ENCODE results near the gene CYP26A1. TPM values are rescaled to one million over a fixed set of nuclear protein-coding genes. Genes with fewer than 3 reads are reported as not detected.

CYP26A1 gene
- total and polyA plus RNA-seq, 4 donors, result 0.08 to 1.4 (median 0.29) TPM; not detected in 1

DNA sequence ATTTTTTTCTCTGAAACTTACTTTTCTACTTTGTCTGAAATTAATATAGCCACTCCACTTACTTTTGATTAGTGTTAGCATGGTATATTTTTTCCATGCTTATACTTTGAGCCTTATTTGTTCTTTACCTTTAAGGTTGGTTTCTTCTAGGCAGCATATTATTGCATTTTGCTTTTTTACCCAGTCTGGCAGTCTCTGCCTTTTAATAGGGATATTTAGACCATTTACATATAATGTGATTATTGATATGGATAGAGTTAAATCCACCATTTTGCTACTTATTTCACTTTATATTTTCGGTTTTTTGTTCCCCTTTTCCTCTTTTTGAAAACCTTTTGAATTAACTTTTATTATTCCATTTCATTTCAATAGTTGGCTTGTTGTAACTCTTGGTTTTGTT is 30.3 kb downstream of the CYP26A1 start:
- no peaks in the 10 kb centered on the region for H3K9me3 ChIP-seq (ENCODE audit: control insufficient read depth in 4 of 4, low read length in 3 of 4)
- no peaks in the 10 kb centered on the region for H3K27me3 ChIP-seq (ENCODE audit: control insufficient read depth in 4 of 4, insufficient read depth in 4 of 4, low read length in 3 of 4)
- H3K4me3 ChIP-seq (ENCODE audit: low read depth in 1 of 3, low read length in 3 of 3), result no peak overlapping the region
- WGBS, result 82% methylated on average over 1 of the region's 1 CpG
- TF ChIP-seq, protein P1, sequence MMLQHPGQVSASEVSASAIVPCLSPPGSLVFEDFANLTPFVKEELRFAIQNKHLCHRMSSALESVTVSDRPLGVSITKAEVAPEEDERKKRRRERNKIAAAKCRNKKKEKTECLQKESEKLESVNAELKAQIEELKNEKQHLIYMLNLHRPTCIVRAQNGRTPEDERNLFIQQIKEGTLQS (IDR thresholded peaks at IDR 0.05), result no peak
- TF ChIP-seq RAD21 (IDR thresholded peaks at IDR 0.05) (no peak), HNF4A (conservative IDR thresholded peaks at IDR 0.05) (no peak), SP1 (IDR thresholded peaks at IDR 0.05) (no peak), YY1 (IDR thresholded peaks at IDR 0.05) (no peak), FOXA1 (IDR thresholded peaks at IDR 0.05) (no peak), HNF4G (IDR thresholded peaks at IDR 0.05) (no peak), GABPA (IDR thresholded peaks at IDR 0.05 in 1 of 2, conservative IDR thresholded peaks at IDR 0.05 in 1 of 2) (no peak), EGR1 (IDR thresholded peaks at IDR 0.05; ENCODE audit: low read depth in 2 of 2) (no peak), NR2F2 (IDR thresholded peaks at IDR 0.05) (no peak), TAF1 (conservative IDR thresholded peaks at IDR 0.05) (no peak), JUND (IDR thresholded peaks at IDR 0.05) (no peak), FOXA2 (IDR thresholded peaks at IDR 0.05) (no peak), RXRA (IDR thresholded peaks at IDR 0.05) (no peak)
- TF ChIP-seq, protein P2, sequence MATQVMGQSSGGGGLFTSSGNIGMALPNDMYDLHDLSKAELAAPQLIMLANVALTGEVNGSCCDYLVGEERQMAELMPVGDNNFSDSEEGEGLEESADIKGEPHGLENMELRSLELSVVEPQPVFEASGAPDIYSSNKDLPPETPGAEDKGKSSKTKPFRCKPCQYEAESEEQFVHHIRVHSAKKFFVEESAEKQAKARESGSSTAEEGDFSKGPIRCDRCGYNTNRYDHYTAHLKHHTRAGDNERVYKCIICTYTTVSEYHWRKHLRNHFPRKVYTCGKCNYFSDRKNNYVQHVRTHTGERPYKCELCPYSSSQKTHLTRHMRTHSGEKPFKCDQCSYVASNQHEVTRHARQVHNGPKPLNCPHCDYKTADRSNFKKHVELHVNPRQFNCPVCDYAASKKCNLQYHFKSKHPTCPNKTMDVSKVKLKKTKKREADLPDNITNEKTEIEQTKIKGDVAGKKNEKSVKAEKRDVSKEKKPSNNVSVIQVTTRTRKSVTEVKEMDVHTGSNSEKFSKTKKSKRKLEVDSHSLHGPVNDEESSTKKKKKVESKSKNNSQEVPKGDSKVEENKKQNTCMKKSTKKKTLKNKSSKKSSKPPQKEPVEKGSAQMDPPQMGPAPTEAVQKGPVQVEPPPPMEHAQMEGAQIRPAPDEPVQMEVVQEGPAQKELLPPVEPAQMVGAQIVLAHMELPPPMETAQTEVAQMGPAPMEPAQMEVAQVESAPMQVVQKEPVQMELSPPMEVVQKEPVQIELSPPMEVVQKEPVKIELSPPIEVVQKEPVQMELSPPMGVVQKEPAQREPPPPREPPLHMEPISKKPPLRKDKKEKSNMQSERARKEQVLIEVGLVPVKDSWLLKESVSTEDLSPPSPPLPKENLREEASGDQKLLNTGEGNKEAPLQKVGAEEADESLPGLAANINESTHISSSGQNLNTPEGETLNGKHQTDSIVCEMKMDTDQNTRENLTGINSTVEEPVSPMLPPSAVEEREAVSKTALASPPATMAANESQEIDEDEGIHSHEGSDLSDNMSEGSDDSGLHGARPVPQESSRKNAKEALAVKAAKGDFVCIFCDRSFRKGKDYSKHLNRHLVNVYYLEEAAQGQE (IDR thresholded peaks at IDR 0.05), result no peak
- TF ChIP-seq, protein P3, sequence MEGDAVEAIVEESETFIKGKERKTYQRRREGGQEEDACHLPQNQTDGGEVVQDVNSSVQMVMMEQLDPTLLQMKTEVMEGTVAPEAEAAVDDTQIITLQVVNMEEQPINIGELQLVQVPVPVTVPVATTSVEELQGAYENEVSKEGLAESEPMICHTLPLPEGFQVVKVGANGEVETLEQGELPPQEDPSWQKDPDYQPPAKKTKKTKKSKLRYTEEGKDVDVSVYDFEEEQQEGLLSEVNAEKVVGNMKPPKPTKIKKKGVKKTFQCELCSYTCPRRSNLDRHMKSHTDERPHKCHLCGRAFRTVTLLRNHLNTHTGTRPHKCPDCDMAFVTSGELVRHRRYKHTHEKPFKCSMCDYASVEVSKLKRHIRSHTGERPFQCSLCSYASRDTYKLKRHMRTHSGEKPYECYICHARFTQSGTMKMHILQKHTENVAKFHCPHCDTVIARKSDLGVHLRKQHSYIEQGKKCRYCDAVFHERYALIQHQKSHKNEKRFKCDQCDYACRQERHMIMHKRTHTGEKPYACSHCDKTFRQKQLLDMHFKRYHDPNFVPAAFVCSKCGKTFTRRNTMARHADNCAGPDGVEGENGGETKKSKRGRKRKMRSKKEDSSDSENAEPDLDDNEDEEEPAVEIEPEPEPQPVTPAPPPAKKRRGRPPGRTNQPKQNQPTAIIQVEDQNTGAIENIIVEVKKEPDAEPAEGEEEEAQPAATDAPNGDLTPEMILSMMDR (IDR thresholded peaks at IDR 0.05; ENCODE audit: low read depth, low read length, missing input control), result no peak
- TF ChIP-seq, protein P4, sequence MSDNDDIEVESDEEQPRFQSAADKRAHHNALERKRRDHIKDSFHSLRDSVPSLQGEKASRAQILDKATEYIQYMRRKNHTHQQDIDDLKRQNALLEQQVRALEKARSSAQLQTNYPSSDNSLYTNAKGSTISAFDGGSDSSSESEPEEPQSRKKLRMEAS (IDR thresholded peaks at IDR 0.05), result no peak
- TF ChIP-seq, protein P5, sequence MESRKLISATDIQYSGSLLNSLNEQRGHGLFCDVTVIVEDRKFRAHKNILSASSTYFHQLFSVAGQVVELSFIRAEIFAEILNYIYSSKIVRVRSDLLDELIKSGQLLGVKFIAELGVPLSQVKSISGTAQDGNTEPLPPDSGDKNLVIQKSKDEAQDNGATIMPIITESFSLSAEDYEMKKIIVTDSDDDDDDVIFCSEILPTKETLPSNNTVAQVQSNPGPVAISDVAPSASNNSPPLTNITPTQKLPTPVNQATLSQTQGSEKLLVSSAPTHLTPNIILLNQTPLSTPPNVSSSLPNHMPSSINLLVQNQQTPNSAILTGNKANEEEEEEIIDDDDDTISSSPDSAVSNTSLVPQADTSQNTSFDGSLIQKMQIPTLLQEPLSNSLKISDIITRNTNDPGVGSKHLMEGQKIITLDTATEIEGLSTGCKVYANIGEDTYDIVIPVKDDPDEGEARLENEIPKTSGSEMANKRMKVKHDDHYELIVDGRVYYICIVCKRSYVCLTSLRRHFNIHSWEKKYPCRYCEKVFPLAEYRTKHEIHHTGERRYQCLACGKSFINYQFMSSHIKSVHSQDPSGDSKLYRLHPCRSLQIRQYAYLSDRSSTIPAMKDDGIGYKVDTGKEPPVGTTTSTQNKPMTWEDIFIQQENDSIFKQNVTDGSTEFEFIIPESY (IDR thresholded peaks at IDR 0.05), result no peak
- H3K4me1 ChIP-seq (ENCODE audit: control insufficient read depth in 4 of 4, insufficient read depth in 4 of 4, low read length in 3 of 4), result peaks cover 0 to 11% (median 4%) of the 10 kb centered on the region in 4 donors
- no peak overlapping the region for H3K27ac ChIP-seq (ENCODE audit: low read depth in 1 of 2, low read length in 2 of 2)
- H3K36me3 ChIP-seq (ENCODE audit: control insufficient read depth in 4 of 4, insufficient read depth in 3 of 4, low read depth in 1 of 4, low read length in 3 of 4), result no peaks in the 10 kb centered on the region
- no peak for DNase-seq (ENCODE audit: low spot score)
- no peak overlapping the region for H3K9ac ChIP-seq (ENCODE audit: low read depth in 1 of 2, low read length in 2 of 2)

All from liver (tissue), 9 donors.